ENCODE results near the gene RAD50.

Gene RAD50

GRCh38 chr5:132665574-132666080, 108.8 kb downstream of the RAD50 start:
- H3K36me3 ChIP-seq (ENCODE audit: insufficient read depth, low read length), result no peaks in the 10 kb centered on the region
- no peaks in the 10 kb centered on the region for H3K9me3 ChIP-seq (ENCODE audit: low read length)
- H3K27me3 ChIP-seq (ENCODE audit: control insufficient read depth in 1 of 2, insufficient read depth in 2 of 2, low read length in 2 of 2), result no peaks in the 10 kb centered on the region
- H3K4me3 ChIP-seq (ENCODE audit: low read depth in 1 of 2, low read length in 2 of 2), result no peak overlapping the region
- H3K4me1 ChIP-seq (ENCODE audit: insufficient read depth, low read length), result no peaks in the 10 kb centered on the region
- no peak overlapping the region for H3K9ac ChIP-seq (ENCODE audit: low read length)
- no peak overlapping the region for H3K27ac ChIP-seq (ENCODE audit: low read depth, low read length)

- no peaks in the 10 kb centered on the region for H3K36me3 ChIP-seq (ENCODE audit: insufficient read depth, low read length)
- H3K27me3 ChIP-seq (ENCODE audit: control insufficient read depth in 1 of 2, insufficient read depth in 2 of 2, low read length in 2 of 2), result no peaks in the 10 kb centered on the region
- H3K4me3 ChIP-seq (ENCODE audit: low read depth in 1 of 2, low read length in 2 of 2), result no peak overlapping the region
- H3K9ac ChIP-seq (ENCODE audit: low read length), result no peak overlapping the region
- no peaks in the 10 kb centered on the region for H3K4me1 ChIP-seq (ENCODE audit: insufficient read depth, low read length)
- H3K9me3 ChIP-seq (ENCODE audit: low read length), result no peaks in the 10 kb centered on the region
- H3K27ac ChIP-seq (ENCODE audit: low read depth, low read length), result no peak overlapping the region
These were observed 109.7 kb downstream of the RAD50 start for GRCh38 chr5:132666310-132667123.

- Histone ChIP-seq H3K27me3 (ENCODE audit: control insufficient read depth in 1 of 2, insufficient read depth in 2 of 2, low read length in 2 of 2) (no peaks in the 10 kb centered on the region), H3K27ac (ENCODE audit: low read depth, low read length) (no peak overlapping the region), H3K36me3 (ENCODE audit: insufficient read depth, low read length) (no peaks in the 10 kb centered on the region), H3K4me1 (ENCODE audit: insufficient read depth, low read length) (no peaks in the 10 kb centered on the region), H3K9me3 (ENCODE audit: low read length) (no peaks in the 10 kb centered on the region), H3K4me3 (ENCODE audit: low read depth in 1 of 2, low read length in 2 of 2) (no peak overlapping the region), H3K9ac (ENCODE audit: low read length) (no peak overlapping the region)
These were observed 110.5 kb downstream of the RAD50 start for GRCh38 chr5:132667309-132667708.

GRCh38 chr5:132667761-132668705, 111.3 kb downstream of the RAD50 start:
- no peaks in the 10 kb centered on the region for H3K9me3 ChIP-seq (ENCODE audit: low read length)
- no peak overlapping the region for H3K9ac ChIP-seq (ENCODE audit: low read length)
- H3K27me3 ChIP-seq (ENCODE audit: control insufficient read depth in 1 of 2, insufficient read depth in 2 of 2, low read length in 2 of 2), result no peaks in the 10 kb centered on the region
- H3K4me3 ChIP-seq (ENCODE audit: low read depth in 1 of 2, low read length in 2 of 2), result no peak overlapping the region
- H3K4me1 ChIP-seq (ENCODE audit: insufficient read depth, low read length), result no peaks in the 10 kb centered on the region
- no peak overlapping the region for H3K27ac ChIP-seq (ENCODE audit: low read depth, low read length)
- no peaks in the 10 kb centered on the region for H3K36me3 ChIP-seq (ENCODE audit: insufficient read depth, low read length)

GRCh38 chr5:132668706-132669454, 112.1 kb downstream of the RAD50 start:
- Histone ChIP-seq H3K27ac (ENCODE audit: low read depth, low read length) (no peak overlapping the region), H3K27me3 (ENCODE audit: control insufficient read depth in 1 of 2, insufficient read depth in 2 of 2, low read length in 2 of 2) (no peaks in the 10 kb centered on the region), H3K4me1 (ENCODE audit: insufficient read depth, low read length) (no peaks in the 10 kb centered on the region)

GRCh38 chr5:132669455-132669820, 112.7 kb downstream of the RAD50 start:
- no peaks in the 10 kb centered on the region for H3K27me3 ChIP-seq (ENCODE audit: control insufficient read depth in 1 of 2, insufficient read depth in 2 of 2, low read length in 2 of 2)
- H3K9ac ChIP-seq (ENCODE audit: low read length), result no peak overlapping the region
- H3K27ac ChIP-seq (ENCODE audit: low read depth, low read length), result no peak overlapping the region
- no peaks in the 10 kb centered on the region for H3K36me3 ChIP-seq (ENCODE audit: insufficient read depth, low read length)
- H3K4me3 ChIP-seq (ENCODE audit: low read depth in 1 of 2, low read length in 2 of 2), result no peak overlapping the region
- peaks cover 4% of the 10 kb centered on the region for H3K4me1 ChIP-seq (ENCODE audit: insufficient read depth, low read length)
- H3K9me3 ChIP-seq (ENCODE audit: low read length), result no peaks in the 10 kb centered on the region

More at GRCh38 chr5:132668706-132669454, 112.1 kb downstream of the RAD50 start:
- H3K9ac ChIP-seq (ENCODE audit: low read length), result no peak overlapping the region
- H3K36me3 ChIP-seq (ENCODE audit: insufficient read depth, low read length), result no peaks in the 10 kb centered on the region
- no peaks in the 10 kb centered on the region for H3K9me3 ChIP-seq (ENCODE audit: low read length)
- no peak overlapping the region for H3K4me3 ChIP-seq (ENCODE audit: low read depth in 1 of 2, low read length in 2 of 2)

- Histone ChIP-seq H3K4me3 (ENCODE audit: low read depth in 1 of 2, low read length in 2 of 2) (no peak overlapping the region), H3K27me3 (ENCODE audit: control insufficient read depth in 1 of 2, insufficient read depth in 2 of 2, low read length in 2 of 2) (no peaks in the 10 kb centered on the region), H3K9me3 (ENCODE audit: low read length) (no peaks in the 10 kb centered on the region), H3K9ac (ENCODE audit: low read length) (no peak overlapping the region), H3K4me1 (ENCODE audit: insufficient read depth, low read length) (peaks cover 12% of the 10 kb centered on the region), H3K27ac (ENCODE audit: low read depth, low read length) (no peak overlapping the region), H3K36me3 (ENCODE audit: insufficient read depth, low read length) (no peaks in the 10 kb centered on the region)
These were observed 113.4 kb downstream of the RAD50 start for GRCh38 chr5:132669966-132670882.

- Histone ChIP-seq H3K9me3 (ENCODE audit: low read length) (no peaks in the 10 kb centered on the region), H3K27ac (ENCODE audit: low read depth, low read length) (no peak overlapping the region), H3K4me1 (ENCODE audit: insufficient read depth, low read length) (peaks cover 12% of the 10 kb centered on the region), H3K4me3 (ENCODE audit: low read depth in 1 of 2, low read length in 2 of 2) (no peak overlapping the region), H3K36me3 (ENCODE audit: insufficient read depth, low read length) (no peaks in the 10 kb centered on the region), H3K27me3 (ENCODE audit: control insufficient read depth in 1 of 2, insufficient read depth in 2 of 2, low read length in 2 of 2) (no peaks in the 10 kb centered on the region), H3K9ac (ENCODE audit: low read length) (no peak overlapping the region)
These were observed 114.2 kb downstream of the RAD50 start for GRCh38 chr5:132671000-132671399.

GRCh38 chr5:132673488-132673887, 116.7 kb downstream of the RAD50 start:
- Histone ChIP-seq H3K27me3 (ENCODE audit: control insufficient read depth in 1 of 2, insufficient read depth in 2 of 2, low read length in 2 of 2) (no peaks in the 10 kb centered on the region), H3K27ac (ENCODE audit: low read depth, low read length) (no peak overlapping the region), H3K4me1 (ENCODE audit: insufficient read depth, low read length) (peaks cover 18% of the 10 kb centered on the region), H3K9ac (ENCODE audit: low read length) (no peak overlapping the region), H3K9me3 (ENCODE audit: low read length) (no peaks in the 10 kb centered on the region), H3K4me3 (ENCODE audit: low read depth in 1 of 2, low read length in 2 of 2) (no peak overlapping the region), H3K36me3 (ENCODE audit: insufficient read depth, low read length) (no peaks in the 10 kb centered on the region)

- Histone ChIP-seq H3K9ac (ENCODE audit: low read length) (no peak within 1 kb of the TSS), H3K9me3 (ENCODE audit: low read length) (no peaks in the 10 kb centered on the region), H3K4me1 (ENCODE audit: insufficient read depth, low read length) (peaks cover 18% of the 10 kb centered on the region), H3K27me3 (ENCODE audit: control insufficient read depth in 1 of 2, insufficient read depth in 2 of 2, low read length in 2 of 2) (no peaks in the 10 kb centered on the region), H3K36me3 (ENCODE audit: insufficient read depth, low read length) (no peaks in the 10 kb centered on the region), H3K27ac (ENCODE audit: low read depth, low read length) (peak within 1 kb of the TSS; percentile 32), H3K4me3 (ENCODE audit: low read depth in 1 of 2, low read length in 2 of 2) (peak within 1 kb of the TSS in 1 of 2 donors; percentile 20)
These were observed 117.3 kb downstream of the RAD50 start, which contains the start of gene IL4 for GRCh38 chr5:132673939-132674630. Gene IL4, plus strand, starts transcription at chr5:132673989. Its CDS starts 62 bp downstream, at chr5:132674051.
